Renal cortex interstitium (tissue), 11 donors: Measurements from ENCODE around the gene SLC35G3. TPM values are rescaled to one million over a fixed set of nuclear protein-coding genes. Genes with fewer than 3 reads are reported as not detected.

Experiments
- DNase-seq, 11 donors: peaks; one replicate each; pipeline ENCODE4 v3.0.0-alpha.2; 2013; ENCODE audit warnings: low read depth in 9 of 11, low spot score in 4 of 11; ENCODE audit errors: extremely low read depth in 1 of 11
- polyA plus RNA-seq, 3 donors: library from polyadenylated mRNA; unstranded; fragments of 120-200 nt; gene quantifications; one replicate each; pipeline ENCODE4 v1.2.1, GENCODE V29; 2013; ENCODE audit not compliant: insufficient read length in 3 of 3

The SLC35G3 gene
- polyA plus RNA-seq, 3 donors = not detected

DNA sequence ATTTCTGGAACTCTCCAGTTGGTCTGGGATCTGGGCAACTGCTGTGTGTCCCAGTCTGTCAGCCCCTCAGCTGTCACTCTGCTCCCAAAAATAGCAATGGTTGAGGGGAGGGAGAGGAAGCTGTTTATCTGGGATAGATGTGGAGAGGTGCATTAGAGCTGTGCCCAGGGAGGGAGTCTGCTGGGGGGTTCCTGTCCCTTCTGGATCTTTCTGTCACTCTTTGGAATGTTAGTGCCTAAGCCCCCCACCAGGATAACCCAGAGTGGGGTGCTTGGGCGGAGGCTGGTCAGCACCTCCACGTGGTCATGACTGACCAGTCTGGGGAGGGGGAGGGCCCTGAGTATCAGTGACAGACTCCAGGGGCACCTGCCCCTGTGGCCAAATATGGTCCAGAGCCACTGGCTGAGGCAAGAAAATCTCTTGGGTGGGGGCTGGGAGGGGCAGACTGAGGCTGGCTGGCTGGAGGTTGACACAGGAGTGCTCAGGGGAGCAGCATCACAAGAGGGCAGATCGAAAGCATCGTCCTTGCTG is 46.8 kb downstream of the SLC35G3 start, which contains the start of gene UNC45B:
Gene UNC45B (plus strand): TSS at position 443 of the 531 bp plus-strand sequence. CDS start 447 bp downstream, outside the sequence.
- no peak for DNase-seq

DNA sequence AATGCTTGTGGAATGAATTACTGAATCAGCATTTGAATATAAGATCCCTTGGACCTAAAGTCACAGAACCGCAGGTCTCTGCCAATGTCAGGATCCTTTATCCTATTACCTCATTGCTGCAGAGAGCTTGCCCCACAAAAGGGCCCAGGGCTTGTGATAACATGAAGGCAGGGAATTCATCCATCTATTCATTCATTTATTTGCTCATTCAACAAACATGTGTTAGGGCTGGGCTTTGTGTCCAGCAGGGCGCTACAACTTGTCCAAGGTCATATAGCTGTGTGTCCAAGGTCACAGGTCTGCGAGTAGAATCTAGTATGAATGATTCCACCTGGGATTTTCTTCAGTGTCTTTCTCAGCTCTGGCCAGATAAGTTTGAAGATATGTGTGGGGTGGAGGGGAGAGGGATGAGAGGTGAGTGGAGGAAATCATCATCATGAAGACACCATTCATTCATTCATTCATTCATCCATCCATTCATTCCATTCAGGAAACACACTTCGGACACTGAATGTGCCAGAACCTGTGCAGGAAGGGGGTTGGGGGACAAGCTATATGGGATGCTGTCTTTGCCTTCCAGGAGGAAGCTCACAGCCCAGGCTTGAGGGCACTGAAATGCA is 47.9 kb downstream of the SLC35G3 start:
- no peak for DNase-seq

DNA sequence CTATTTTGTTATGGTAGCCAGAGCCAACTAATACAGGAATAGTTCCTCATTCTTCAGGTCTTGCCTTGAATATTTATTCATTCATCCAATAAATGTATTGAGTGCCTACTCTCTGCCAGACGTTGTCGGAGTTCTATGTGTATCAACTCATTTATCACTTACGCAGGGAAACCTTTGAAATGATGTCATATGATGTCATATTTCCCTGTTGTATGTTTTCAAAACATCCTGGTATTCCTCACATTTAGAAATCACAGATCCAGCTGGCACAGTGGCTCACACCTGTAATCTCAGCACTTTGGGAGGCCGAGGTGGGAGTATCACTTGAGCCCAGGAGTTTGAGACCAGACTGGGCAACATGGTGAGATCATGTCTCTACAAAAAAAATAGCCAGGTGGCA is 49.4 kb downstream of the SLC35G3 start:
- no peak for DNase-seq

Other genes starting within 250 kb of the SLC35G3 start
- gene CCT6B, start 232.9 kb downstream of the SLC35G3 start, polyA plus RNA-seq = 1 to 10 TPM; 4.9 to 5.8 (median 5.7) TPM
- gene ZNF830, start 232.9 kb downstream of the SLC35G3 start, polyA plus RNA-seq = 10 to 100 TPM; 21.7 to 25.8 (median 25.0) TPM
- 10 to 100 TPM; 32.3 to 38.5 (median 38.1) TPM for gene LIG3, start 213.9 kb downstream of the SLC35G3 start, polyA plus RNA-seq
- gene RFFL, start 130.7 kb downstream of the SLC35G3 start, polyA plus RNA-seq = 10 to 100 TPM; 22.1 to 26.2 (median 22.9) TPM
- gene RAD51D, start 74.5 kb downstream of the SLC35G3 start, polyA plus RNA-seq = 10 to 100 TPM; 10.9 to 13.6 (median 11.6) TPM
- under 1 TPM in 2 of 3 donors, not detected in 1; 0.27 to 0.28 TPM for gene FNDC8, start 72.8 kb downstream of the SLC35G3 start, polyA plus RNA-seq
- gene NLE1, start 52.1 kb downstream of the SLC35G3 start, polyA plus RNA-seq = 10 to 100 TPM; 14.0 to 18.1 (median 16.8) TPM
- gene UNC45B, start 46.6 kb downstream of the SLC35G3 start, polyA plus RNA-seq = under 1 TPM; 0.09 to 0.27 (median 0.20) TPM
- 10 to 100 TPM; 12.7 to 14.9 (median 12.9) TPM for gene SLFN5, start 48.7 kb upstream of the SLC35G3 start, polyA plus RNA-seq
- 10 to 100 TPM; 10.1 to 19.2 (median 11.8) TPM for gene SLFN11, start 179.2 kb upstream of the SLC35G3 start, polyA plus RNA-seq
- gene SLFN12, start 238.1 kb upstream of the SLC35G3 start, polyA plus RNA-seq = 10 to 100 TPM; 13.7 to 20.2 (median 15.7) TPM